A673 (cell line): ENCODE measurements around the gene ATF1.

Experiments used
- EZH2 ChIP-seq: fragments of 200-600 bp; sonication (generic); IDR thresholded peaks from 2 replicates; pipeline ENCODE4 v1.6.1; 2017; ENCODE audit warnings: borderline replicate concordance, low read depth, mild to moderate bottlenecking, mixed read lengths, antibody characterized with exemption, low read length; ENCODE audit not compliant: poor library complexity, severe bottlenecking
- TF ChIP-seq, protein P1 (sequence below): fragments of 300-800, 200-600 bp; sonication (generic); conservative IDR thresholded peaks from 2 replicates; pipeline ENCODE4 v1.5.1; 2017; ENCODE audit warnings: low read depth, mild to moderate bottlenecking, antibody characterized with exemption, low read length, moderate library complexity, mixed read lengths

DNA sequence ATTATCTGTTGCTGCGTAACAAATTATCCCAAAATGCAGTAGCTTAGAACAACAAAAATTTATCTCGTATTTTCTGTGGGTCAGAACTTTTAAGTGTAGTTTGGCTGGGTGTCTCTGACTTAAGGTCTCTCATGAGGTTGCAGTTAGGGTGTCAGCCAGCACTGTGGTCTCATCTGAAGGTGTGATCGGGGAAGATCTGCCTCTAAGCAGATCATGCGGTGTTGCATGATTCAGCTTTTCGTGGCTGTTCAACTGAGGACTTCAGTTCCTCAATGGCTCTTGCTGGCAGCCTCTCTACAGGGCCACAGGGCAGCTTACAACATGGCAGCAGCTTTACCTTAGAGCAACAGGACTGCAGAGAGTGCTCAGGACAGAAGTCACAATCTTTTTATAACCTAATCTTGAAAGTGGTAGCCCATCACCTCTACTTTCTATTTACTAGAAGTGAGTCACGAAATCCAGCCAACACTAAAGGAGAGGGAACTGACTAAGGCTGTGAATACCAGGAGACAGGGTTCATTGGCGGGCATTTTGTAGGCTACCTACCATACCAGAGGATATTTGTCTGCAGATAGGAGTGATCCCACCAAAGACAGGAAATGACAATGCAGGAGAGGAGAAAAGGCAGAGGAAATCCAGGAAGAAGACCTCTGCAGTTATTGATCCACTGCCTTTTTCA is 77.0 kb downstream of the ATF1 start:
- TF ChIP-seq, protein P1, sequence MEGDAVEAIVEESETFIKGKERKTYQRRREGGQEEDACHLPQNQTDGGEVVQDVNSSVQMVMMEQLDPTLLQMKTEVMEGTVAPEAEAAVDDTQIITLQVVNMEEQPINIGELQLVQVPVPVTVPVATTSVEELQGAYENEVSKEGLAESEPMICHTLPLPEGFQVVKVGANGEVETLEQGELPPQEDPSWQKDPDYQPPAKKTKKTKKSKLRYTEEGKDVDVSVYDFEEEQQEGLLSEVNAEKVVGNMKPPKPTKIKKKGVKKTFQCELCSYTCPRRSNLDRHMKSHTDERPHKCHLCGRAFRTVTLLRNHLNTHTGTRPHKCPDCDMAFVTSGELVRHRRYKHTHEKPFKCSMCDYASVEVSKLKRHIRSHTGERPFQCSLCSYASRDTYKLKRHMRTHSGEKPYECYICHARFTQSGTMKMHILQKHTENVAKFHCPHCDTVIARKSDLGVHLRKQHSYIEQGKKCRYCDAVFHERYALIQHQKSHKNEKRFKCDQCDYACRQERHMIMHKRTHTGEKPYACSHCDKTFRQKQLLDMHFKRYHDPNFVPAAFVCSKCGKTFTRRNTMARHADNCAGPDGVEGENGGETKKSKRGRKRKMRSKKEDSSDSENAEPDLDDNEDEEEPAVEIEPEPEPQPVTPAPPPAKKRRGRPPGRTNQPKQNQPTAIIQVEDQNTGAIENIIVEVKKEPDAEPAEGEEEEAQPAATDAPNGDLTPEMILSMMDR, result no peak
- no peak for TF ChIP-seq EZH2
